Fibroblast of skin of scalp (primary cell): ENCODE measurements around the gene GGT1.
"Not testable (repeated sequence)": the region's sequence is repeated elsewhere in the genome, so short reads cannot be mapped to it uniquely, and the experiment has no call there.

Experiments used
- DNase-seq: peaks from one replicate; pipeline ENCODE4 v3.0.0-alpha.2; 2013

GGT1 gene

GRCh38 chr22:24599958-24600715 is 2.9 kb upstream of the GGT1 start:
- DNase-seq: not testable (repeated sequence)

GRCh38 chr22:24601217-24602104 is 1.5 kb upstream of the GGT1 start:
- no peak for DNase-seq

- not testable (repeated sequence) for DNase-seq
These were observed 766 bp upstream of the GGT1 start for GRCh38 chr22:24602105-24602749.

- not testable (repeated sequence) for DNase-seq
These were observed 1.0 kb downstream of the GGT1 start for GRCh38 chr22:24603770-24604629.

GRCh38 chr22:24606340-24606739 is 3.3 kb downstream of the GGT1 start:
- not testable (repeated sequence) for DNase-seq

- not testable (repeated sequence) for DNase-seq
These were observed 4.5 kb downstream of the GGT1 start for GRCh38 chr22:24607429-24607983.

GRCh38 chr22:24608327-24608726 is 5.3 kb downstream of the GGT1 start:
- not testable (repeated sequence) for DNase-seq

- DNase-seq: not testable (repeated sequence)
These were observed 6.9 kb downstream of the GGT1 start for GRCh38 chr22:24609888-24610287.

GRCh38 chr22:24614794-24615193 is 11.8 kb downstream of the GGT1 start:
- DNase-seq: not testable (repeated sequence)

GRCh38 chr22:24621244-24621643 is 18.3 kb downstream of the GGT1 start:
- DNase-seq: not testable (repeated sequence)

- not testable (repeated sequence) for DNase-seq
These were observed 19.6 kb downstream of the GGT1 start for GRCh38 chr22:24622596-24622995.

- DNase-seq: not testable (repeated sequence)
These were observed 24.9 kb downstream of the GGT1 start for GRCh38 chr22:24627911-24628310.

GRCh38 chr22:24629069-24629468 is 26.1 kb downstream of the GGT1 start:
- not testable (repeated sequence) for DNase-seq

GRCh38 chr22:24630812-24631427 is 27.9 kb downstream of the GGT1 start:
- not testable (repeated sequence) for DNase-seq

- not testable (repeated sequence) for DNase-seq
These were observed 28.6 kb downstream of the GGT1 start for GRCh38 chr22:24631430-24632122.

- not testable (repeated sequence) for DNase-seq
These were observed 29.6 kb downstream of the GGT1 start for GRCh38 chr22:24632642-24633041.

- not testable (repeated sequence) for DNase-seq
These were observed 30.4 kb downstream of the GGT1 start for GRCh38 chr22:24633231-24634023.

GRCh38 chr22:24634776-24635389 is 31.9 kb downstream of the GGT1 start:
- not testable (repeated sequence) for DNase-seq

GRCh38 chr22:24636513-24636912 is 33.5 kb downstream of the GGT1 start:
- DNase-seq: not testable (repeated sequence)
